ENCODE measurements around the gene PTCSC3.

The PTCSC3 gene

GRCh38 chr14:36214476-36215216 is 38.1 kb upstream of the PTCSC3 start:
- peaks cover 0 to 2% of the 10 kb centered on the region in 2 donors for H3K27me3 ChIP-seq (ENCODE audit: control insufficient read depth in 2 of 2, insufficient read depth in 2 of 2, low read length in 2 of 2)
- peaks cover 0 to 5% of the 10 kb centered on the region in 2 donors for H3K4me1 ChIP-seq (ENCODE audit: control insufficient read depth in 2 of 2, insufficient read depth in 2 of 2, low read length in 2 of 2)
- H3K4me3 ChIP-seq (ENCODE audit: low read length in 2 of 2), result no peak overlapping the region
- H3K36me3 ChIP-seq (ENCODE audit: control insufficient read depth in 2 of 2, insufficient read depth in 2 of 2, low read length in 2 of 2), result no peaks in the 10 kb centered on the region
- H3K9ac ChIP-seq (ENCODE audit: low read depth in 1 of 2, low read length in 2 of 2), result no peak overlapping the region
- no peaks in the 10 kb centered on the region for H3K9me3 ChIP-seq (ENCODE audit: control insufficient read depth in 2 of 2, low read length in 2 of 2)
- no peak overlapping the region for H3K27ac ChIP-seq (ENCODE audit: low read depth in 2 of 2, low read length in 2 of 2)

- no peaks in the 10 kb centered on the region for H3K36me3 ChIP-seq (ENCODE audit: control insufficient read depth in 2 of 2, insufficient read depth in 2 of 2, low read length in 2 of 2)
- no peak overlapping the region for H3K27ac ChIP-seq (ENCODE audit: low read depth in 2 of 2, low read length in 2 of 2)
- H3K4me3 ChIP-seq (ENCODE audit: low read length in 2 of 2), result no peak overlapping the region
- H3K27me3 ChIP-seq (ENCODE audit: control insufficient read depth in 2 of 2, insufficient read depth in 2 of 2, low read length in 2 of 2), result peaks cover 0 to 2% of the 10 kb centered on the region in 2 donors
- no peaks in the 10 kb centered on the region for H3K9me3 ChIP-seq (ENCODE audit: control insufficient read depth in 2 of 2, low read length in 2 of 2)
- H3K9ac ChIP-seq (ENCODE audit: low read depth in 1 of 2, low read length in 2 of 2), result no peak overlapping the region
- peaks cover 0 to 5% of the 10 kb centered on the region in 2 donors for H3K4me1 ChIP-seq (ENCODE audit: control insufficient read depth in 2 of 2, insufficient read depth in 2 of 2, low read length in 2 of 2)
These were observed 36.5 kb upstream of the PTCSC3 start for GRCh38 chr14:36212987-36213386.

GRCh38 chr14:36212577-36212976 is 36.1 kb upstream of the PTCSC3 start:
- no peaks in the 10 kb centered on the region for H3K36me3 ChIP-seq (ENCODE audit: control insufficient read depth in 2 of 2, insufficient read depth in 2 of 2, low read length in 2 of 2)
- no peak overlapping the region for H3K4me3 ChIP-seq (ENCODE audit: low read length in 2 of 2)

GRCh38 chr14:36208690-36209278 is 32.3 kb upstream of the PTCSC3 start:
- H3K4me3 ChIP-seq (ENCODE audit: low read length in 2 of 2), result no peak overlapping the region
- no peaks in the 10 kb centered on the region for H3K36me3 ChIP-seq (ENCODE audit: control insufficient read depth in 2 of 2, insufficient read depth in 2 of 2, low read length in 2 of 2)
- no peaks in the 10 kb centered on the region for H3K4me1 ChIP-seq (ENCODE audit: control insufficient read depth in 2 of 2, insufficient read depth in 2 of 2, low read length in 2 of 2)
- no peaks in the 10 kb centered on the region for H3K27me3 ChIP-seq (ENCODE audit: control insufficient read depth in 2 of 2, insufficient read depth in 2 of 2, low read length in 2 of 2)
- no peaks in the 10 kb centered on the region for H3K9me3 ChIP-seq (ENCODE audit: control insufficient read depth in 2 of 2, low read length in 2 of 2)
- H3K27ac ChIP-seq (ENCODE audit: low read depth in 2 of 2, low read length in 2 of 2), result no peak overlapping the region
- no peak overlapping the region for H3K9ac ChIP-seq (ENCODE audit: low read depth in 1 of 2, low read length in 2 of 2)

More at GRCh38 chr14:36212577-36212976, 36.1 kb upstream of the PTCSC3 start:
- Histone ChIP-seq H3K9ac (ENCODE audit: low read depth in 1 of 2, low read length in 2 of 2) (no peak overlapping the region), H3K4me1 (ENCODE audit: control insufficient read depth in 2 of 2, insufficient read depth in 2 of 2, low read length in 2 of 2) (peaks cover 0 to 5% of the 10 kb centered on the region in 2 donors), H3K9me3 (ENCODE audit: control insufficient read depth in 2 of 2, low read length in 2 of 2) (no peaks in the 10 kb centered on the region), H3K27ac (ENCODE audit: low read depth in 2 of 2, low read length in 2 of 2) (no peak overlapping the region), H3K27me3 (ENCODE audit: control insufficient read depth in 2 of 2, insufficient read depth in 2 of 2, low read length in 2 of 2) (peaks cover 0 to 2% of the 10 kb centered on the region in 2 donors)

GRCh38 chr14:36207500-36207899 is 31.0 kb upstream of the PTCSC3 start:
- H3K27ac ChIP-seq (ENCODE audit: low read depth in 2 of 2, low read length in 2 of 2), result no peak overlapping the region
- no peaks in the 10 kb centered on the region for H3K36me3 ChIP-seq (ENCODE audit: control insufficient read depth in 2 of 2, insufficient read depth in 2 of 2, low read length in 2 of 2)
- no peak overlapping the region for H3K4me3 ChIP-seq (ENCODE audit: low read length in 2 of 2)
- no peaks in the 10 kb centered on the region for H3K27me3 ChIP-seq (ENCODE audit: control insufficient read depth in 2 of 2, insufficient read depth in 2 of 2, low read length in 2 of 2)
- no peak overlapping the region for H3K9ac ChIP-seq (ENCODE audit: low read depth in 1 of 2, low read length in 2 of 2)
- H3K4me1 ChIP-seq (ENCODE audit: control insufficient read depth in 2 of 2, insufficient read depth in 2 of 2, low read length in 2 of 2), result no peaks in the 10 kb centered on the region
- no peaks in the 10 kb centered on the region for H3K9me3 ChIP-seq (ENCODE audit: control insufficient read depth in 2 of 2, low read length in 2 of 2)

- no peaks in the 10 kb centered on the region for H3K27me3 ChIP-seq (ENCODE audit: control insufficient read depth in 2 of 2, insufficient read depth in 2 of 2, low read length in 2 of 2)
- H3K27ac ChIP-seq (ENCODE audit: low read depth in 2 of 2, low read length in 2 of 2), result no peak overlapping the region
- H3K4me3 ChIP-seq (ENCODE audit: low read length in 2 of 2), result no peak overlapping the region
- H3K9me3 ChIP-seq (ENCODE audit: control insufficient read depth in 2 of 2, low read length in 2 of 2), result no peaks in the 10 kb centered on the region
- no peaks in the 10 kb centered on the region for H3K36me3 ChIP-seq (ENCODE audit: control insufficient read depth in 2 of 2, insufficient read depth in 2 of 2, low read length in 2 of 2)
- H3K4me1 ChIP-seq (ENCODE audit: control insufficient read depth in 2 of 2, insufficient read depth in 2 of 2, low read length in 2 of 2), result no peaks in the 10 kb centered on the region
- no peak overlapping the region for H3K9ac ChIP-seq (ENCODE audit: low read depth in 1 of 2, low read length in 2 of 2)
These were observed 28.0 kb upstream of the PTCSC3 start for GRCh38 chr14:36204461-36205073.

DNA sequence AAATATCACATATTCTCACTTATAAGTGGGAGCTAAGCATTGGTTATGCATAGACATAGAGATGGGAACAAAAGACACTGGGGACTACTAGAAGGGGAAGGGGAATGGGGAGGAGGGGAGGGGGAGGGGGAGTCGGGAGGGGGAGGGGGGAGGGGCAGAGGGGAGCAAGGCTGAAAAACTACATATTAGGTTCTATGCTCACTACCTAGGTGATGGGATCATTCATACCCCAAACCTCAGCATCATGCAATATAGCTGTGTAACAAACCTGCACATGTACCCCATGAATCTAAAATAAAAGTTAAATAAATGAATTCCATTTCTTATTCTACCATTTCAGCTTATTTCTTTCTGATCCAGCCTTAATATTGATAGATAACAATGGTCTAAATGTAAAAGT is 21.9 kb upstream of the PTCSC3 start:
- Histone ChIP-seq H3K27ac (ENCODE audit: low read depth in 2 of 2, low read length in 2 of 2) (no peak overlapping the region), H3K9me3 (ENCODE audit: control insufficient read depth in 2 of 2, low read length in 2 of 2) (no peaks in the 10 kb centered on the region), H3K9ac (ENCODE audit: low read depth in 1 of 2, low read length in 2 of 2) (no peak overlapping the region), H3K36me3 (ENCODE audit: control insufficient read depth in 2 of 2, insufficient read depth in 2 of 2, low read length in 2 of 2) (no peaks in the 10 kb centered on the region), H3K27me3 (ENCODE audit: control insufficient read depth in 2 of 2, insufficient read depth in 2 of 2, low read length in 2 of 2) (no peaks in the 10 kb centered on the region), H3K4me3 (ENCODE audit: low read length in 2 of 2) (no peak overlapping the region), H3K4me1 (ENCODE audit: control insufficient read depth in 2 of 2, insufficient read depth in 2 of 2, low read length in 2 of 2) (no peaks in the 10 kb centered on the region)

DNA sequence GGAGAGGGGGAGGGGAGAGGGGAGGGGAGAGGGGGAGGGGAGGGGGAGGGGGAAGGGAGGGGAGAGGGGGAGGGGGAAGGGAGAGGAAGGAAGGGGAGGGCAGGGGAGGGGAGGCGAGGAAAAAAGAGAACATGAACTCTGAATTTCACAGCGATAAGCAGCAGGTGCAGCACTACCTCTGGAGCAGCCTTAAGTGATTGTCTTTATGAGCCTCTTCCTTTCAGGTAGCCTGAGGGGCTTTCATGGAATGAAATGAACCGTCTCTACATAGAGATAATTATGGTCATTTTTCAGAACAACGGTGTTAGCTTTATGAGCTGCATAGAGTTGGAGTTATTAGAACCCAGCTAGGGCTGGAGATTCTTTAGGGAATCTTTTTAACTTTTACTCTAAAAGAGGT is 18.1 kb upstream of the PTCSC3 start:
- no peak overlapping the region for H3K4me3 ChIP-seq (ENCODE audit: low read length in 2 of 2)
- no peaks in the 10 kb centered on the region for H3K4me1 ChIP-seq (ENCODE audit: control insufficient read depth in 2 of 2, insufficient read depth in 2 of 2, low read length in 2 of 2)
- no peaks in the 10 kb centered on the region for H3K9me3 ChIP-seq (ENCODE audit: control insufficient read depth in 2 of 2, low read length in 2 of 2)
- no peaks in the 10 kb centered on the region for H3K36me3 ChIP-seq (ENCODE audit: control insufficient read depth in 2 of 2, insufficient read depth in 2 of 2, low read length in 2 of 2)
- no peaks in the 10 kb centered on the region for H3K27me3 ChIP-seq (ENCODE audit: control insufficient read depth in 2 of 2, insufficient read depth in 2 of 2, low read length in 2 of 2)
- H3K27ac ChIP-seq (ENCODE audit: low read depth in 2 of 2, low read length in 2 of 2), result no peak overlapping the region
- no peak overlapping the region for H3K9ac ChIP-seq (ENCODE audit: low read depth in 1 of 2, low read length in 2 of 2)

DNA sequence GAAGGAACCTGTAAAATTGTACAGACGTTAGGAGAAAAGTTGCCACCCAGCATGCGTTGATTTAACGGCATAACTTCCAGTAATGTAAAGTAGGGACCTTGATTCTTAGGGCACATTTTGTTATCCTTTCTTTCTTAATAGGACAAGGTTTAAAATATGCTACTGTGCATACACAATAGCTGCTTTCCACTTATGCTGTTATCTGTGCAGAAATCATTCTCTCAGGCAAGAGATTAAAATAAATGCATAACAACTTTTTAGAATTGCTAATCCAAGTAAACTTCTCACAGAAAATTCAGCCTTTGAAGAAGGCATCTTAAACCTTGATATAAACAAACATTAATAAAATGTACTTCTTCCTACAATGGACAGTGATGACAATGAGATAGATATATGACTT is 16.0 kb upstream of the PTCSC3 start:
- no peaks in the 10 kb centered on the region for H3K4me1 ChIP-seq (ENCODE audit: control insufficient read depth in 2 of 2, insufficient read depth in 2 of 2, low read length in 2 of 2)
- no peaks in the 10 kb centered on the region for H3K36me3 ChIP-seq (ENCODE audit: control insufficient read depth in 2 of 2, insufficient read depth in 2 of 2, low read length in 2 of 2)

DNA sequence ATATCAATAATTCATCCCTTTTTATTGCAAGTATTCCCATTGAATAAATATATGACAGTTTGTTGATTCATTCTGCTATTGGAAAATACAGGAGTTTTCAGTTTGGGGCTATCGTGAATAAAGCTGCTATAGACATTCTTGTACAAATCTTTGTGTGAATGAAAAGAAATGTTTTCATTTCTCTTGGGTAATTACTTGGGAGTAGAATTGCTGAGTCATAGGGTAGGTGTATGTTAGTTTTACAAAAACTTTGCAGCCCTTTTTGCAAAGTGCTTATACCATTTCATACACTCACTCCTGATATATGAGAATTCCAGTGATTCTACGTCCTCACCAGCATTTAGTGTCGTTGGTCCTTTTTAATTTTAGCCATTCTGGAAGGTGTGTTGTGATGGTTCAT is 6.9 kb upstream of the PTCSC3 start:
- no peaks in the 10 kb centered on the region for H3K9me3 ChIP-seq (ENCODE audit: control insufficient read depth in 2 of 2, low read length in 2 of 2)
- no peaks in the 10 kb centered on the region for H3K36me3 ChIP-seq (ENCODE audit: control insufficient read depth in 2 of 2, insufficient read depth in 2 of 2, low read length in 2 of 2)
- H3K4me1 ChIP-seq (ENCODE audit: control insufficient read depth in 2 of 2, insufficient read depth in 2 of 2, low read length in 2 of 2), result no peaks in the 10 kb centered on the region
- no peaks in the 10 kb centered on the region for H3K27me3 ChIP-seq (ENCODE audit: control insufficient read depth in 2 of 2, insufficient read depth in 2 of 2, low read length in 2 of 2)
- H3K27ac ChIP-seq (ENCODE audit: low read depth in 2 of 2, low read length in 2 of 2), result no peak overlapping the region
- no peak overlapping the region for H3K4me3 ChIP-seq (ENCODE audit: low read length in 2 of 2)
- no peak overlapping the region for H3K9ac ChIP-seq (ENCODE audit: low read depth in 1 of 2, low read length in 2 of 2)

More for the DNA sequence above, 16.0 kb upstream of the PTCSC3 start:
- Histone ChIP-seq H3K4me3 (ENCODE audit: low read length in 2 of 2) (no peak overlapping the region), H3K27ac (ENCODE audit: low read depth in 2 of 2, low read length in 2 of 2) (no peak overlapping the region), H3K9ac (ENCODE audit: low read depth in 1 of 2, low read length in 2 of 2) (no peak overlapping the region), H3K9me3 (ENCODE audit: control insufficient read depth in 2 of 2, low read length in 2 of 2) (no peaks in the 10 kb centered on the region), H3K27me3 (ENCODE audit: control insufficient read depth in 2 of 2, insufficient read depth in 2 of 2, low read length in 2 of 2) (no peaks in the 10 kb centered on the region)

Data from mucosa of rectum (tissue), 2 donors.